NCI-H69 (cell line): ENCODE data around the gene FAM20C.
"Not testable (repeated sequence)": the region's sequence is repeated elsewhere in the genome, so short reads cannot be mapped to it uniquely, and the experiment has no call there.

Experiments used
- DNase-seq: peaks from one replicate; lab custom pipeline; 2025; lab: John Stamatoyannopoulos, UW

The FAM20C gene

DNA sequence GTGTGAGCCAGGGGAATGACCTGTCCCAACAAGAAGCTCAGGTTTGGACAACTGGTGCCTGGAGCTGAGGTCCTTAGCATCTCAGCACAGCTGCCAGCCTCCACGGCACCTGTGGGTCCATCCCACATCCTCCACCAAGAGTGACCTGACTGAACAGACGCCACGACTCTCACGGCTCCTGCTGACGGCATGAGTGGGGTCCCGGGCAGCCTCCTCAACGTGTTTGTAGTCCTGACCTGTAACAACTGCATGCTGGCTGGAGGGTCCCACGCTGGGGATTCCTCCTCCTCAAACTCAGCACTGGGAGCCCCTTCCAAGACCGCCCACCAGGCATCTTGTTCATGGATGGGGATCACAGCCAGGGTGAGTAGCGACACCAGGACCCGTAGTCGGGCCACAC is 36.2 kb downstream of the FAM20C start:
- DNase-seq: no peak

DNA sequence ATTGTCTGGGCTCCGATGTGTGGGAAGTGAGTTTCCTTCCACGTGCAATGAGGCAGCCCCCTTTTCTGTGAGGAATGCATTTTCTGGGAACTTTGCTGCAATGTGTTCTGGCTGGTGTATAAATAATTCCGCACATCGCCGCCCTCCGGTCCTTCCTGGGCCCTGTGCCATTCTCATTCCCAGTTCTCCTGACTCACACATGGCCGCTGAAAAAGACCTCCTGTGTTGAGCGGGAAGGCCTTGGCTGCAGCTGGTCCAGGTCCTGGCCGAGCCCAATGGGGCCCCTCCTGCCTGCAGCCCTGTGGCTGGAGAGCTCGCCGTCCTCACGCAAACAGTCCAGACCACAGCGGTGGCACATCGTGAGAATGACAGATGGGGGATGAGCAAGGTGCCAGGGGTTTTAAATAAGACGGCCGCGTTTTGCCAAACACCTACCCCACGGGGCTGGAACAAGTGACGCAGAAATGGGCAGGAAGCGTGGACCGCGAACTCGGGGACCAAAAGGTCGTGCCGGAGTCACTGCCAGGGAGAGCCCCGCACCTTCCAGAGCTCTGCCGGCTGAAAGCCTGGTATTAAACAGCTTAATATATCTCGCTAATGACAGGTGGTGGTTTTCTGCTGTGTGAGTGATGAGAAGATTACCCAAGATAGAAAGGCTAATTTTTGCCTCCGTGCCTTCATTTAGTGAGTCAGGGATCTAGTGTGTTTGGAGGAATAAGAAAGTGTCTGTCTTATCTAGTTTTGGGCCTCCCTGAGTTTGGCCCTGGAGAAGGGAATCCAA is 37.0 kb downstream of the FAM20C start:
- DNase-seq: no peak

DNA sequence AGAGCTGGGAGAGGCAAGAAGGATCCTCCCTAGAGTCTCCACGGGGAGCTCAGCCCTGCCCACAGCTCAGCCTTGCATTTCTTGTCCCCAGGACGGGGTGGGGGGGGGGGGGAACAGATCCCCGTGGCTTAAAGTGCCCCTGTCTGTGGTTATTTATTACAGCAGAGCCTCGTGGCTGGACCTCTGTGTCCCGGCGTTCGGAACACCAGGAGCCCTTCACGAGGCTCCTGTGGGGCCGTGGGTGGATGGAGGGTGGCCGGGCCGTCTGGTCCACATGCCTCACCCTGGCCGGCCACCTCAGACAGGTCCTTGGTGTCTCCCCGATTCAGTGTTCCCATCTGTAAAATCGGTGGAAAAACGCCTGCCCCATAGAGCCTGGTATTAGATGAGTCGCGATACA is 37.9 kb downstream of the FAM20C start:
- DNase-seq: no peak

DNA sequence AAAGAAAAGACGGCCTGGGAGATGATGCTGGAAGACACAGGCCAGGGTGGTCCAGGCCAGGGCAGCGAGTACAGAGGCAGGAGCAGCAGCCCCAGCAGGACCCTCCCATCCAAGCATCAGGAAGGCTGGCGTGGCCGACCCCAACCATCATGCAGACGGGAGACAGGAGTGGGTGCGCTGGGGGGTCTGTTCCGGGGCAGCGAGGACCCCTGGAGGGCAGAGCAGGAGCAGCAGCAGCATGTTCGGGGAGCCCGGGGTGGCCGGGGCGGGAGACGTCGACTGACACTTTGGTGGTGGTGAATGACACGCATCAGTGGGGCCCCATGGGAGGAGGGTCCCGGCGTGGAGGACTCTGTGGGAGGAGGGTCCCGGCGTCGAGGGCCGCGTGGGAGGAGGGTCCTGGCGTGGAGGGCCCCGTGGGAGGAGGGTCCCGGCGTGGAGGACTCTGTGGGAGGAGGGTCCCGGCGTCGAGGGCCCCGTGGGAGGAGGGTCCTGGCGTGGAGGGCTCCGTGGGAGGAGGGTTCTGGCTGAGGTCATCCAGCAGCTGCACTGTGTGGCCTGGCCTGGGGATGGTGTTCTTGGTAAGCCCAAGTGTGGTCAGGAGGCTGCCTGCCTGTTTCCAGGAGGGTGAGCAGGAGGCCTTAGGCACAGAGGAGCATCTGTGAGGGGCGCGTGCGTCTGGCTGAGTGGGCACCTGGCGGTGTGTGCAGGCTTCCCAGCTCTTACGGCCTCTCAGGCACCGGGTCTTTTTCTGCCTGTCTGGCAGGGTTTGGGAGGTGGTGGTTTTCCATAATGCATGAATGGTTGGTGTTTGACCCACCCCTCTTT is 38.9 kb downstream of the FAM20C start:
- DNase-seq: no peak

DNA sequence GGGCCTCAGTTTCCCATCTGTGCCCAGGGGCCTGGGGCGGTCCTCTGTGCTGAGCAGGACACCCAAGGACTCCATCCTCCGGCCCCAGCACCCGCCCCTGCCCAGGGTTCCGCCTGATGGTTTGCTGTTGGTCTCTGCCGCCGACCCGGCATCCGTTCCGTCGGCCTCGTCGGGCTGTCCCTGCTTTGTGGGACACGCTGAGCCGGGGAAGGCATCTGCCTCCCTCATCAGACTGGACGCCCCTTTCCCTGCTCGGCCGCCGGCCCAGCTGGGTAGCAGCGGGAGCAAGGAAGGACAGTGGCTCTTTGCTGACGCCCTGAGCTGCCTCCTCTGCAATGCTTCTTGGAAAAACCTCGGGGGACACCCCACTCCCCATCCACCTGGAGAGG is 39.5 kb downstream of the FAM20C start:
- DNase-seq: no peak

DNA sequence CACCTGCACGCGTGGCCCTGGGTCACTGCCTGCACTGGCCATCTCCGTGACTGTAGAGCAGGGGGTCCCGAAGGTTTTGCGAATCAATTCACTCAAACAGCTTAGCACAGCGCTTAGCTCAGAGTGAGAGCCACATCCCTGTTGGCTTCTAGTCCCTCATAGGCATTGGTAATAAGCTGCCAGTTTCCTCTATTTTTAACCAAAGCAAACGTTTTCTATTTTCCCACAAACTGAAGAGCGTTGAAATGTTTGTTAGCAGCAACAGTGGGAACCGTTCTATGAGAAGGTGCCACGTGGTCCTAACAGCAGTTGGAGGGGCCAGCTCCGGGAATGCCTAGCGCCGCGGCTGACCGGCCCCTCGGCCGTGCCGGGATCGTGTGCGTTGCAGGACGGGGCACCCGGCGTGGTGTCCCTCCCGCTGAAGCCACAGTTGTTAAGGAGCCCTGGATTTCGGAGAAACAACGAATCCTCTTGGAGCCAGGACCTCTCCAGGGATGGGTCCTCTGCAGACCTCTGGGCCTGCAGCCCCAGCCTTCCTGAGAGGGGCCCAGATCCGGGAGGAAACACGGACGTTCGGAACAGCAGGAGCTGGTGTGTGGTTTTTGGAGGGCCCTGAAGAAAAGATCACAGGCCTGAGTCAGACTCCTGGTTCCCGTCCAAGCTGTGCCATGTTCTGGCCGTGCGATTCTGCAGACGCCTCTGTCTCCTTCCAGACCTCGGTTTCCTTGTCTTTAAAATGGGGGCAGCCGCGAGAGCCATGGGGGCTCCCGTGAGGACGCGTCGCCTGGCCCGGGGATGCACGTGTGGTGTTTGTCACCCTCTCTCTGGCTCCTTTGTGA is 40.3 kb downstream of the FAM20C start:
- DNase-seq: no peak

DNA sequence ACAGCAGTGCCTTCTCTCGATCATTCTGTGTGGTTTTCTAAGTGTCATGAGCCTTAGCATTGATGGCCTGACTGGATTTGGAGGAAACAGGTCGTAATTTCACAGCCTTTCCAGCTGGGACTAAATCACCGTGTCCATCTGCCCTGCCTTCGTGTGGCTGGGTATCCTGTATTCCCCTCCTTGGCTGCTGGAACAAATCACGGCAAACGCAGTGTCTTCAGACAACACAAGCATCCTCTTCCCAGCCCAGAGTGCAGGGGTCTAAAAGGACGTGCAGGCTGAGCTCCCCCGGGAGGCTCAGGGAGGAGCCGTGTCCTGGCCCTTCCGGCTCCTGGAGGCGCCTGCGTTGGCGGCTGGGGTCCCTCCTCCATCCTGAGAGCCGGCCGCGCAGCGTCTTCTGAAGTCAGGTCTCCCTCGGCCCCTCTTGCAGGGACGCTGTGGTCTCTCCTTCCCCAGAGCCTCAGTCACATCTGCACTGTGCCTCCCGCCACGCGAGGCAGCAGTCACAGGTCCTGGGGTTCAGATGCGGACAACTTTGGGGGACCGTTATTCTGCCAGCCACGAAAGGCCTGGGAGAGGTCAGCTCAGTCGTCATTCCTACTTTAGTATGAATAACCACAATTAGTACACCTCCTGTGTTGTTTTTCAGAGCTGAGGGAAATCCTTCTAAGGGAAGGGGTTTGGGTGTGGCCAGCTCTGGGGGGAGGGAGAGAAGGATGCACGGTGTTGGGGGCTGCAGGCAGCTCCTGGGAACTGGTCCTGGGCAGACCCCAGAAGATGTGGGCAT is 41.1 kb downstream of the FAM20C start:
- DNase-seq: no peak

DNA sequence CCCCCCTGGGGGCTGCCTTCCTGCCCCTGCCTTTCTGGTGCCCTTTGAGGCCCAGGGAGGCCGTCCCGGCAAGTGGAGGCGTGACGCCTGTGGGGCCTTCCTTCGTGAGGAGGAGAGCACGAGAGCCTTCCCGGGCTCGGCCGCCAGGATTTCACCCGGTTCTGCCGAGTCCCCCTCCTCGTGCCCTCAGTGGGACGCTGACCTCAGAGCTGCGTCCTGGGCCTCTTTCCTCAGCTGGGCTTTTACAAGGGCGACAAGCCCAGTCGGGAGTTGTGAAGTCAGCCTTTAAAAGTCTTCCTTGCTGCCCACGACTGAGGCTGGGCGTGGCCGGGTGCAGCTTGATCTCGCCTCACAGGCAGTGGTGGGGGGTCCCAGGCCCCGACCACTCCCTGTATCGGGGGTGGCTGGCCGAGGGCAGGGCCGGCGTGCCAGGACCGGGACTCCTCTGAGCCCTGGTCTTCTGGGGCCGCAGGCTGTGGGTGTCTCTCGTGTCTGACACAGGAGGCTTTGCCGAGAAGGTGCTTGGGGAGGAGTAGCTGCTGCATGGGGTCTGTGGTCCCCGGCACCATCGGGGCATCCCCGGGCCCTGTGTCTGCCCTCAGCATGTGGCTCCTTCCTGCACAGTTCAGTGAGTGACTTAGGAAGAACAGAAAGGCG is 41.8 kb downstream of the FAM20C start:
- DNase-seq: no peak

DNA sequence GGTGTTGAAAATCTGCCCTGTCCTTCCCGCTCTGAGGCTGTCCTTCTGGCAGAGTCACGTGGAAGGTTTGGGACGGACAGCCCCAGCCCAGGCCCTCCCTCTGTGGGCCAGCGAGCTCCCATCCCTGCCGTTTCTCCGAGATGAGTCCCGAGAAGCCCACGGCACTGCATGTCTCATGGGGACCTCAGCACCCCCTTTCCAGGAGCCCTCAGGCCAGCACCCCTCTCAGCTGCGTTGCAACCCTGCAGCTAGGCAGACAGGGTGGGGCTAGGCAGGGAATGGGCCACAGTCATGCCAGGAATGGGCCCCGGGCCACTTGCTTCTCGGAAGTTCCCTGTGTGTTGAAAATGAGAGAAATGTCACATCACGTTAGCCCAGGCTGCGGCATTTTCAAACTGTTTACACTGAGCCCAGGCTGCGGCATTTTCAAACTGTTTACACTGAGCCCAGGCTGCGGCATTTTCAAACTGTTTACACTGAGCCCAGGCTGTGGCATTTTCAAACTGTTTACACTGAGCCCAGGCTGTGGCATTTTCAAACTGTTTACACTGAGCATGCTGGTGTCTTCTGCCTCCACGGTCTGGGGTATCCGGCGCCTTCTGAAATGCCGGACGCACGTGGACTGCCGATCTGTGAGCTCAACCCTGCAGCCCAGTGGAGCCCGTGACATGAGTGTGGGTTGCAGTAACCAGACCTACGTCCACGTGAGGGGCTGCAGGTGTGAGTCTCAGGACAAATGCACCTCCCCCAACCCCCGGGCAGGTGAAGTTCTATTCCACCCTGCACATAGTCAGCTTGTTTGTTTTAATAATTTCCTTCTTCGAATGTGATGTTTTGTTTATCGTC is 42.6 kb downstream of the FAM20C start:
- DNase-seq: no peak

DNA sequence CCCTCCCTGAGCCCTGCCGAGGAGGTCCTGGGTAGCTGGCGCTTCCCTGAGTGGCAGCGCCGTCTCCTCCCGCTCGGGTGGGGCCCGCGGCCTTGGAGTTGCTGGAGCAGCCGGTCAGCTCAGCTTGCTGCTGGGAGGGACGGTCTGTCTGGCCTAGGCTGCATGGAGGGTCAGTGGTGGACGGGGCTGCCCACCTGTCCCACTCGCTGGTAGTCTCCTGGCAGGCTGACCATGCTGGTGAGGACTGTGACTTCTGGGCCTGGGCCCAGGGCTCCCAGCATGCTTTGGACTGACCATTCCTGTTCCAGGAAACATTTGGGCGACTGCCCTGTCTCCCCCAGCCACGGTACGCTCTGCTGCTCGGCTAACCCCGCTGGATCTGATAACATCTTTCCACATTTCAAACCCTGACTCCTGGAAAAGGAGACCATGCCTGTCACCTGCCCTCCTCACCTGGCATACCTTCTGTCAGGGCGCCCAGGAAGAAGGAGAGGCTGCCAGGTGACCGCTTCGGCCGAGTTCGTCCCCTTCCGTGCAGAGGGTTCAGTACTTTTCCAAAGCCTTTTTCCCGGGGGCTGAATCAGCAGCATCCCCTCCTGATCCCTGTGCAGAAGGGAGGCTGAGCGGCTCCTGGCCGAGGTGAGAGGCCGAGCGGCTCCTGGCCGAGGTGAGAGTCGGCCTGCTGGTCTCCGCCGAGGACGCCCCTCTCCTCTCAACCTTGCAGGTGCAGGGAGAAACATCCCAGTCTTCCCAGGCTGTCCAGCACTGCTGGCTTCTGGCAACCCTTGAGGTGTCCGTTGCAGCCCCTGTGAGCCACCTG is 43.4 kb downstream of the FAM20C start:
- no peak for DNase-seq

DNA sequence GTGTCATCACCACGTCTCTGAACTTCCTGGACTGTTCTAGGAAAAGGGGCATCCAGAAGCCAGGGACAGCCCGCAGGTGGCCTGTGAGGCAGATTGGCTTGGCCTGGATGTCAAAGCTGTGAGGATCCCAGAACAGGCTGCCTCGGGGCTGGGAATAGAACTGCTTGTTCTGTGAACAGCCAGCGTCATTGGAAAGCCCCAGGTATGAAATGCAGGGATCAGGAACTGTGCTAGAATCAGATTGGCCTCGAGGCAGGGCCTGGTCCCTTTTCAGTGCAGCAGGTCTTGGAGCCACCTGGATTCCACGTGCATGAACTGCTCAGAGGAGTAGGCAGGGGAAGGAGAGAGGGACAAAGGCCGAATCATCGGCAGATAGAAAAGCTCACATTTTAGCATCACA is 44.6 kb downstream of the FAM20C start:
- no peak for DNase-seq

DNA sequence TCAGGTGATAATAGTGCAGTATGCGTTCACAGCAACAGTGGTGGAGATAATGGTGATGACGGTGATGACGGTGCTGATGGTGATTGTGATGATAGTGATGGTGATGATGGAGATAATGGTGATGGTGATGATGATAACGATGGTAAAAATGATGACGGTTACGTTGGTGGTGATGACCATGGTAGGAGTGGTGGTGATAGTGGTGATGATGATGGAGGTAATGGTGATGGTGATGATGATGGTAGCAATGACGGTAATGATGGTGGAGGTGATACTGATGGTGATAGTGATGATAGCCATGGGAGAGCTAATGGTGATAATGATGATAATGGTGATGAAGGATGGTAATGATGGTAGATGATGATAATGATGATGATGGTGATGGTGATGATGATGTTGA is 45.0 kb downstream of the FAM20C start:
- no peak for DNase-seq

DNA sequence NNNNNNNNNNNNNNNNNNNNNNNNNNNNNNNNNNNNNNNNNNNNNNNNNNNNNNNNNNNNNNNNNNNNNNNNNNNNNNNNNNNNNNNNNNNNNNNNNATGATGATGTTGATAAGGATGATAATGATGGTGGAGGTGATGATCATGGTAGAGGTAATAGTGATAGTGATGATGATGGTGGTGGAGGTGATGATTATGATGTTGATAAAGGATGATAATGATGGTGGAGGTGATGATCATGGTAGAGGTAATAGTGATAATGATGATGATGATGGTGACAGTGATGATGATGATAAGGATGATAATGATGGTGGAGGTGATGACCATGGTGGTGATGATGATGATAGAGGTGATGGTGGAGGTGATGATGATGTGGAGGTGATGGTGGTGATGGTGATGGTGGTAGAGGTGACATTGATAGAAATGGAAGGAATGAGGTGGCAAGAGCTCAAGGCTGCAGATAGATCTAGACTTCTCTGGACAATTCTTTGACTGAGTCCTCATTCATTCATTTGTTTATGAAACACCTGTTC is 47.8 kb downstream of the FAM20C start:
- DNase-seq: no peak

DNA sequence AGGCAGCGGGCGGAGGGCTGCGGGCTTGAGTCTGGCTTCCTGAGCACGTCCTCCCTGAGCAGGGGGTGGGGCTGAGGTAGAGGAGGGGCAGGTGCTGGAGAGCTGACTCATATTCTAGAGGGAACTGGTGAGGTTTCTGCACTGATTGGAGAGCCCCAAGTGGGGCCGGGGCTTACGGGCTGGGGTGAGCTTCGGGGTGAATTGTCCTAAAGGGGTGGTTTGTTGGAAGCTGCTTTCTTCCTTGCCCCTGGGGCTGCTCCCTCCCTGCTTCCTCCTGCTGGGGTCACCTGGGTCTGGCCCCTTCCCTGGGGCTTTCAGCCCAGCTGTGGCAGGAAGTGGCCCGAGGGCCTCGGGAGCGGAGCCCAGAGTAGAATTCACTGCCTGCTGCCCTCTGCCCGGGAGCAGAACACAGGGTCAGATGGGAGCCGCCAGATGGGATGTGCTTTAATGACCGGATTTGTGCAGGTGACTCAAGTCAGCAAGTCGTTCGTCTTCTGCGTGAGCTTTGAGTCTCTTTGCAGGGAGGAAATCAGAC is 48.6 kb downstream of the FAM20C start:
- DNase-seq: no peak

DNA sequence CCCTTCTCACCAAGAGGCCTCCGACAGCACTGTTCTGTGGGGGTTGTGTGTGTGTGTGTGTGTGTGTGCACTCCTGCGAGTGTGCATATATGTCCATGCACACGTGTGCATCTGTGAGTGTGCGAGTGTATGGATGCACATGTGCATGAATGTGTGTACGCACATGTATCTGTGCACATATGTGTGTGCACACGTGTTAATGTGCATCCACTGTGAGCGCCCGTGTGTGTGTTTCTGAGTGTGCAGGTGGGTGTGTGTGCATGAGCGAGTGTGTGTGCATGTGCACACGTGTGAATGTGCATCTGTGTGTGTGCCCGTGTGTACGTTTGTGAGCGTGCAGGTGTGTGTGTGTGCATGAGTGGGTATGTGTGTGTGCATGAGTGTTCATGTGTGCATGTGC is 49.1 kb downstream of the FAM20C start:
- no peak for DNase-seq

DNA sequence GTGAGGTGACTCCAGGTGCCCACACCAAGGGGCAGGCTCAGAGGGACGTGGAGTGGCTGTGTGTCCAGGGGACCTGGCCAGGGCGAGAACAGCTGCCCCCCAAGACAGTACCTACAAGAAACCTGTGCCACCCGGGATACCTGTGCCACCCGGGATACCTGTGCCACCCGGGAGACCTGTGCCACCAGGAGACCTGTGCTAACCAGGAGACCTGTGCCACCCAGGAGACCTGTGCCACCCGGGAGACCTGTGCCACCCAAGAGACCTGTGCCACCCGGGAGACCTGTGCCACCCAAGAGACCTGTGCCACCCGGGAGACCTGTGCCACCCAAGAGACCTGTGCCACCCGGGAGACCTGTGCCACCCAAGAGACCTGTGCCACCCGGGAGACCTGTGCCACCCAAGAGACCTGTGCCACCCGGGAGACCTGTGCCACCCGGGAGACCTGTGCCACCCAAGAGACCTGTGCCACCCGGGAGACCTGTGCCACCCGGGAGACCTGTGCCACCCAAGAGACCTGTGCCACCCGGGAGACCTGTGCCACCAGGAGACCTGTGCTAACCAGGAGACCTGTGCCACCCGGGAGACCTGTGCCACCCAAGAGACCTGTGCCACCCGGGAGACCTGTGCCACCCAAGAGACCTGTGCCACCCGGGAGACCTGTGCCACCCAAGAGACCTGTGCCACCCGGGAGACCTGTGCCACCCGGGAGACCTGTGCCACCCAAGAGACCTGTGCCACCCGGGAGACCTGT is 50.6 kb downstream of the FAM20C start:
- DNase-seq: not testable (repeated sequence)

DNA sequence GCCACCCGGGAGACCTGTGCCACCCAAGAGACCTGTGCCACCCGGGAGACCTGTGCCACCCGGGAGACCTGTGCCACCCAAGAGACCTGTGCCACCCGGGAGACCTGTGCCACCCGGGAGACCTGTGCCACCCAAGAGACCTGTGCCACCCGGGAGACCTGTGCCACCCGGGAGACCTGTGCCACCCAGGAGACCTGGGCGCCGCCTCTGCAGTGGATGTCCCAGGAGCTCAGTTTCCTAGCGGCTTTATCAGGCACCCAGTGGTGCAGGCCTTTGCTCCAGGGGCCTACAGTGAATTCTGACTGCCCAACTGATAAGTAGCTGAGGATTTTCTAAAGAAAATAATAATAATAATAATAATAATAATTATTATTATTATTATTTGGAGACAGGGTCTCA is 51.2 kb downstream of the FAM20C start:
- DNase-seq: not testable (repeated sequence)

DNA sequence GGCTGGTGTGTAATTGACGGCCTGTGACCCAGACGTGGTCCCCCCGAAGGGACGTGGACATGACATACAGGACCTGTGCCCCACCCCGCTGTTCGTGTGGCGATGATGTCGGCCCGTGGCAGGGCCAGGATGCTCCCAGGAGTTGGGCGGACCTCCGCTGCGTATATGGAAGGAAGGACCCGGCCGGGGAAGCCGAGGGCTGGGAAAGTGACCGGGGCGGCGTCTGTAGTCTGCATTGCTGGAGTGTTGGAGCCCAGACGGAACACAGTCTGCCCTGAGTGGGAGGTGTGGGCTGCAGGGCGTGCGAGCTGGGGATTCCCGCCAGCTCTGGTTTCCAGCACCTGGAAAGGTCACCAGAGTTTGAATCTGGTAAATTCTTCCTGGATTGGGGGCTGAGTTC is 52.6 kb downstream of the FAM20C start:
- DNase-seq: no peak
